GM19455 (cell line): Measurements from ENCODE around the gene WDR55.
"Not testable (repeated sequence)": the region's sequence is repeated elsewhere in the genome, so short reads cannot be mapped to it uniquely, and the experiment has no call there.

Experiments used
- ATAC-seq: cut with Tn5 transposase; IDR thresholded peaks from one replicate; pipeline ENCODE4 v1.9.1; 2021; ENCODE audit not compliant: unreplicated experiment

WDR55 gene

DNA sequence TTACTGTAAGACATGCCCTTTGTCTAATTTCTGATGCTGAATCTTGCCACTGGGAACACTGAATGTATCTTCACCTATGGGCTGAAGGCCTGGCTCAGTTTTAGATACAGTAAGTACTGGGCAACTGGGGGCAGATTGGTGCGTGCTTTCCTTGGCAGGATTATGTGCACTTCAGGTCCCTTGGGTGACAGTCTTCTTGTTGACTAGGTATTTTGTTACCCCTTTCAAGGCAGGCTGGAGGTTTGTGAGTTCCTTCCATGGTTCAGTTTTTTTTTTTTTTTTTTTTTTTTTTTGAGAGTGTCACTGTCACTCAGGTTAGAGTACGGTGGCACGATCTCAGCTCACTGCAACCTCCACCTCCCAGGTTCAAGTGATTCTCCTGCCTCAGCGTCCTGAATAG, 43.1 kb downstream of the WDR55 start:
- ATAC-seq, result no peak

DNA sequence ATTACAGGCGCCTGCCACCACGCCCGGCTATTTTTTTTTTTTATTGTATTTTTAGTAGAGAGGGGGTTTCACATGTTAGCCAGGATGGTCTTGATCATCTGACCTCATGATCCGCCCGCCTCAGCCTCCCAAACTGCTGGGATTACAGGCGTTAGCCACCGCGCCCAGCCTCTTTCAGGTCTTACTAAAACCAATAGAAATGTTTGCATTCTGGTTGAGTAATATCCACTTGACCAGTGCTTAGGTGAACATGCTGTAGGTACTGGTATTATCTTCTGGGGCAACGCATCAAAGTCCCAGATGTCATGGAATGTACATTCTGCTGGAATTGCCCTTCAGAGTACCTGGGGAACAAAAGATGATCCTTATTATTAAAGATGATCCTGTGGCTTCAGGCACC, 44.1 kb downstream of the WDR55 start:
- ATAC-seq, result not testable (repeated sequence)

DNA sequence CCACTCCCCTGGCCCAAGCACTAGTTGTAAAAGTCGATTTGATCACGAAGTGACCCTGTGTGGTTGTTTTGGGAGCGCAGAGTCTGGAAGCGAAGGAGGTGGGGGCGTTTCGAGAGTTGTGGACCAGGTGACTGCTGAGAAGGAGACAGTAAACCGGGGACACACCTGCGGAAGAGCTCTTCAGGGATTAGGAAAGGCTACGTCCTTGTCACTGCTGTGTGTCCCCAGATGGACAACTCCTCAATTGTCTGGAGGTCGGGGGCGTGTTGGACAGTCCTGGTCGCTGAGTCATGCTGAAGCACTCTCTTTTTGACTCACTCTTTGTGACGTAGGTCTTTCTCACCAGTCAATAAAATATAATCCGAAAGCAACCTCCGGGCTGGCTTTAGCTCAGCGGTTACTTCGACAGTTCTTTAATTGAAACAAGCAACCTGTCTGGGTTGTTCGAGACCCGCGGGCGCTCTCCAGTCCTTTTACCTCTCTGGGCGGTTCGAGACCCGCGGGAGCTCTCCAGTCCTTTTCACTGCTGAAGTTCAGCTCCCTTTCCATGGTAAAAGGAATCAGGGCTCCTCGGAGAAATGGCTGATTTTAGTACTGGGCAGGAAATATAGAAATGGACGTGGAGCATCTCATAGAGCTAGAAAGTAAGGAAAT, 46.3 kb downstream of the WDR55 start:
- ATAC-seq, result peak; percentile 92

DNA sequence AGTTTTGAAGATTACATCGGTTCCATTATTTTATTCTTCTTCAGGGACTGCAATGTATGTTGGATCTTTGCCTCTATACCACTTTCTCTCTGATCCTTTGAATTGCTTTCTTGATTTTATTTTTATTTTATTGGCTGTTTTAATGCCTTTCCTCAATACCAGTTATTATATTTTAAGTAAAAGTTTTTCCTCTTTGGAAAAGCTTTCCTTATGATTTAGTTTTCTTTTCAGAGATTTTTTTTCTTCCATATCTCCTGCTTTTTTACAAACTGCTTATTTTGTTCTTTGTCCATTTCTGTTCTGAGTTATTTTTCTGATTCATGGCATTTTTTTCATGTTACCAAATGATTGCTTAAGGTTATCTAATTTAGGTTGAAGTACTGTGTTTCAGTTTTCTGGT, 47.1 kb downstream of the WDR55 start:
- no peak for ATAC-seq

DNA sequence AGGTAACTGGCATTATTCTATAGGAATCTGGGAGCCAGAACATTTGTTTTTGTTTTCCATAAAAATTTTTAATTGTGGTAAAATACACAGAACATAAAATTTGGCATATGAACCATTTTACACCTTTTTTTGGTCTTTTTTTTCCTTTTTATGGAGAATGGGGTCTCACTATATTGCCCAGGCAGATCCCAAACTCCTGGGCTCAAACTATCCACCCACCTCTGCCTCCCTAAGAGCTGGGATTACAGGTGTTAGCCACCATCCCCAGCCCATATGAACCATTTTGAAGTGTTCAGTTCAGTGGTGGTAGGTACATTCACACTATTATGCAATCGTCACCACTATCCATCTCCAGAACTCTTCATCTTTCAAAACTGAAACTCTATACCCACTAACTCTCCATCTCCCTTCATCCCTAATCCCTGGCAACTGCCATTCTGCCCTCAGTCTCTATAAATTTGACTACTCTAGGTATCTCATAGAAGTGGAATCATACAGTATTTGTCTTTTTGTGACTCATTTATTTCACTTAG, 48.9 kb downstream of the WDR55 start:
- ATAC-seq, result no peak

DNA sequence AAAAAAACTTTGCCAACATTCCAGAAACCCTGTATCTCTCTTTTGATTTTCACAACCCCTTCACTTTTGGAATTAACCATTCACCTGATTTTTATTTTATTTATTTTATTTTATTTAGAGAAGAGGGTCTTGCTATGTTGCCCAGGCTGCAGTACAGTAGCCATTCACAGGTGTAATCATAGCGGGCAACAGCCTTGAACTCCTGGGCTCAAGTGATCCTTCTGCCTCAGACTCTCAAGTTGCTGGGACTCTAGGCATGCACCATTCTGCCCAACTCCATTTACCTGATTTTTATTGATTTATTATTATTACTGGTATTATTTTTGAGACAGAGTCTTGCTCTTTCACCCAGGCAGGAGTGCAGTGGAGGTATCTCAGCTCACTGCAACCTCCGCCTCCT, 51.5 kb downstream of the WDR55 start:
- not testable (repeated sequence) for ATAC-seq

DNA sequence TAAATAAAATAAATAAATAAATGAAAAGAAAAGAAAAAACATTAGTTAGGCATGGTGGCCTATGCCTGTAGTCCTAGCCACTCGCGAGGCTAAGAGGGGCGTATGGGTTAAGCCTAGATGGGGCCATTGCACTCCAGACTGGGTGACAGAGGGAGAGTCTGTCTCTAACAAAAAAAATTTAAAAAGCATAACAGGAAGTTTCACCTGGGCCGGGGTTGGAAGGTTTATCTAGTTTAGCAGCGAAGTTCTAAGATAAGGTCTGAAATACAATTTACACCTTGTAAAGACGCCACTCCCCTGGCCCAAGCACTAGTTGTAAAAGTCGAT, 53.5 kb downstream of the WDR55 start:
- ATAC-seq, result no peak

DNA sequence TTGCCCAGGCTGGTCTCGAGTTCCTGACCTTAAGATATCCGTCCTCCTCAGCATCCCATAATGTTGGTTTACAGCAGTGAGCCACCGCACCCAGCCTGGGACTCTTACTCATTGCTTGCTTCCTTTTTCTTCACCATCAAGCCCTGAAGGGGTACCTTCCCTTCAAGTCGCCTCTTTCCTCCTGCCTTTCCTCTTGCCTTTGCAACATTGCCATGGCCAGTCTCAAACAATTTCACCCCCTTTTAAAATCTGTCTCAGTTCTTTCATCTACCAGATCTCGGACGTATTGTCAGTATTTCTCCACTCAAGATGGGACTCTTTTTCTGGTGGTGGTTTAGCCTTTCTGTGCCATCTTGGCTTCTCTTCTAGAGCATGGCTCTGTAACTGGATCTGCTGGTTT, 56.0 kb downstream of the WDR55 start:
- not testable (repeated sequence) for ATAC-seq

DNA sequence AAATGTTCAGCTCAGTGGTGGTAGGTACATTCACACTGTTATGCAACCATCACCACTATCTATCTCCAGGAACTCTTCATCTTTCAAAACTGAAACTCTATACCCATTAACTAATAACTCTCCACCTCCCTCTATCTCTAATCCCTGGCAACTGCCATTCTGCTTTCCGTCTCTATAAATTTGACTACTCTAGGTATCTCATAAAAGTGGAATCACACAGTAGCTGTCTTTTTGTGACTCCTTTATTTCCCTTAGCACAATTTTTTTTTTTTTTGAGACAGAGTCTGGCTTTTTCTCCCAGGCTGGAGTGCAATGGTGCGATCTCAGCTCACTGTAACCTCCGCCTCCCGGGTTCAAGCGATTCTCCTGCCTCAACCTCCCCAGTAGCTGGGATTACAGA, 56.7 kb downstream of the WDR55 start:
- ATAC-seq, result not testable (repeated sequence)
